ENCODE results near the gene PNP. TPM values are rescaled to one million over a fixed set of nuclear protein-coding genes. Genes with fewer than 3 reads are reported as not detected.

Gene PNP
- polyA plus RNA-seq, 3 donors, result 63.2 to 112 (median 67.5) TPM

- Histone ChIP-seq H2AFZ (ENCODE audit: insufficient read depth, low read depth, low read length, poor library complexity, severe bottlenecking) (peak overlapping the region; percentile 56), H3K4me1 (ENCODE audit: control insufficient read depth in 1 of 2, insufficient read depth in 2 of 2, low read length in 2 of 2) (peaks cover 52 to 58% of the 10 kb centered on the region in 2 donors), H3K4me2 (replicated peaks; ENCODE audit: extremely low read depth, low read length, poor library complexity, severe bottlenecking) (peak overlapping the region; percentile 58), H3K4me3 (replicated peaks in 1 of 3; ENCODE audit: low read depth in 2 of 3, low read length in 3 of 3) (peak overlapping the region in 1 of 3 experiments; percentile 38), H3K27me3 (ENCODE audit: control insufficient read depth in 2 of 2, insufficient read depth in 2 of 2, low read length in 2 of 2) (no peaks in the 10 kb centered on the region), H4K20me1 (ENCODE audit: insufficient read depth, low read length) (no peaks in the 10 kb centered on the region), H3K9me3 (replicated peaks in 1 of 2; ENCODE audit: control insufficient read depth in 1 of 2, insufficient read depth in 1 of 2, low read length in 2 of 2) (no peaks in the 10 kb centered on the region), H3K9ac (ENCODE audit: insufficient read depth, low read length, poor library complexity, severe bottlenecking) (no peak overlapping the region), H3K27ac (ENCODE audit: low read depth in 1 of 2, low read length in 2 of 2) (peak overlapping the region in 1 of 2 donors; percentile 21), H3K36me3 (replicated peaks in 1 of 2; ENCODE audit: control insufficient read depth in 1 of 2, insufficient read depth in 2 of 2, low read length in 2 of 2) (peaks cover 0 to 7% of the 10 kb centered on the region in 2 donors), H3K79me2 (ENCODE audit: insufficient read depth, low read length) (no peaks in the 10 kb centered on the region)
- H3K36me3 Mint-ChIP-seq, result peaks cover 0 to 2% of the 10 kb centered on the region in 2 donors
- no peak for TF ChIP-seq CTCF (IDR thresholded peaks at IDR 0.05)
- intact Hi-C loops (cut with micrococcal nuclease), result no loop called here
- H3K27me3 Mint-ChIP-seq (ENCODE audit: low read depth in 3 of 3), result peaks cover 0 to 3% (median 0%) of the 10 kb centered on the region in 3 donors
- no peak for DNase-seq
- no peak overlapping the region for H3K4me3 Mint-ChIP-seq
- H3K4me1 Mint-ChIP-seq, result peaks cover 55% of the 10 kb centered on the region
- H3K9me3 Mint-ChIP-seq, result peaks cover 0 to 9% (median 0%) of the 10 kb centered on the region in 7 donors
- WGBS (ENCODE audit: insufficient coverage), result 100% methylated on average over 1 of the region's 5 CpGs
- H3K27ac Mint-ChIP-seq, result peak overlapping the region in 1 of 7 donors; percentile 54
These were observed 28.7 kb upstream of the PNP start for GRCh38 chr14:20440465-20440864.

- Mint-ChIP-seq H3K4me3 (peak overlapping the region in 1 of 2 donors; percentile 78), H3K9me3 (peaks cover 0 to 9% (median 0%) of the 10 kb centered on the region in 7 donors), H3K4me1 (peaks cover 55% of the 10 kb centered on the region), H3K36me3 (peaks cover 0 to 2% of the 10 kb centered on the region in 2 donors), H3K27ac (peak overlapping the region in 2 of 7 donors; percentile 43 to 50), H3K27me3 (ENCODE audit: low read depth in 3 of 3) (peaks cover 0 to 1% (median 0%) of the 10 kb centered on the region in 3 donors)
- H3K4me3 ChIP-seq (replicated peaks in 1 of 3; ENCODE audit: low read depth in 2 of 3, low read length in 3 of 3), result peak overlapping the region in 1 of 3 experiments; percentile 38
- WGBS (ENCODE audit: insufficient coverage), result no CpG with 5 or more reads among the region's 5 CpGs
- H3K4me1 ChIP-seq (ENCODE audit: control insufficient read depth in 1 of 2, insufficient read depth in 2 of 2, low read length in 2 of 2), result peaks cover 52 to 58% of the 10 kb centered on the region in 2 donors
- H3K9me3 ChIP-seq (replicated peaks in 1 of 2; ENCODE audit: control insufficient read depth in 1 of 2, insufficient read depth in 1 of 2, low read length in 2 of 2), result no peaks in the 10 kb centered on the region
- H3K4me2 ChIP-seq (replicated peaks; ENCODE audit: extremely low read depth, low read length, poor library complexity, severe bottlenecking), result peak overlapping the region; percentile 58
- H3K79me2 ChIP-seq (ENCODE audit: insufficient read depth, low read length), result no peaks in the 10 kb centered on the region
- TF ChIP-seq CTCF (IDR thresholded peaks at IDR 0.05), result no peak
- peak overlapping the region; percentile 56 for H2AFZ ChIP-seq (ENCODE audit: insufficient read depth, low read depth, low read length, poor library complexity, severe bottlenecking)
- H3K27ac ChIP-seq (ENCODE audit: low read depth in 1 of 2, low read length in 2 of 2), result peak overlapping the region in 1 of 2 donors; percentile 21
- no peak overlapping the region for H3K9ac ChIP-seq (ENCODE audit: insufficient read depth, low read length, poor library complexity, severe bottlenecking)
- peak in 1 of 3 donors; percentile 21 for DNase-seq
- no peaks in the 10 kb centered on the region for H3K27me3 ChIP-seq (ENCODE audit: control insufficient read depth in 2 of 2, insufficient read depth in 2 of 2, low read length in 2 of 2)
- H4K20me1 ChIP-seq (ENCODE audit: insufficient read depth, low read length), result no peaks in the 10 kb centered on the region
- H3K36me3 ChIP-seq (replicated peaks in 1 of 2; ENCODE audit: control insufficient read depth in 1 of 2, insufficient read depth in 2 of 2, low read length in 2 of 2), result peaks cover 3 to 11% of the 10 kb centered on the region in 2 donors
- intact Hi-C loops (cut with micrococcal nuclease), result no loop called here
These were observed 28.3 kb upstream of the PNP start for GRCh38 chr14:20440882-20441281.

Data from CD14-positive monocyte (primary cell).